ENCODE data around the gene SH3D19.

- TF ChIP-seq POLR2AphosphoS5 (IDR thresholded peaks at IDR 0.05; ENCODE audit: low read depth, low read length) (no peak), SPI1 (IDR thresholded peaks at IDR 0.05; ENCODE audit: low read depth, low read length) (no peak), POU2F2 (IDR thresholded peaks at IDR 0.05; ENCODE audit: low read depth, low read length) (no peak), POLR2A (IDR thresholded peaks at IDR 0.05; ENCODE audit: low read depth, low read length) (no peak), TAF1 (IDR thresholded peaks at IDR 0.05; ENCODE audit: low read depth, low read length) (no peak), PAX5 (IDR thresholded peaks at IDR 0.05; ENCODE audit: insufficient read depth, low read length, severe bottlenecking) (no peak)
Measured at GRCh38 chr4:151167561-151167960, 157.8 kb downstream of the SH3D19 start.

Measured in GM12891 (cell line).